Skeletal muscle tissue (tissue), 4 donors: Measurements from ENCODE around the gene CHST3. TPM values are rescaled to one million over a fixed set of nuclear protein-coding genes. Genes with fewer than 3 reads are reported as not detected.
"Not testable (repeated sequence)": the region's sequence is repeated elsewhere in the genome, so short reads cannot be mapped to it uniquely, and the experiment has no call there.

Experiments used
- H3K27ac ChIP-seq: one replicate; pipeline ENCODE4 v1.7.0; 2013; ENCODE audit warnings: mild to moderate bottlenecking, low read depth, low read length, inconsistent platforms
- H3K27me3 ChIP-seq, 3 donors: one replicate each; pipeline ENCODE4 v1.7.0; 2013; ENCODE audit warnings: low read length in 3 of 3; ENCODE audit not compliant: control insufficient read depth in 3 of 3, insufficient read depth in 3 of 3
- H3K36me3 ChIP-seq, 3 donors: one replicate each; pipeline ENCODE4 v1.7.0; 2013; ENCODE audit warnings: low read length in 3 of 3; ENCODE audit not compliant: control insufficient read depth in 3 of 3, insufficient read depth in 3 of 3
- H3K4me1 ChIP-seq, 3 donors: one replicate each; pipeline ENCODE4 v1.7.0; 2013; ENCODE audit warnings: low read length in 3 of 3, mild to moderate bottlenecking in 3 of 3; ENCODE audit not compliant: control insufficient read depth in 3 of 3, insufficient read depth in 3 of 3
- H3K4me3 ChIP-seq, 3 donors: one replicate each; pipeline ENCODE4 v1.7.0; 2013; ENCODE audit warnings: low read length in 3 of 3
- H3K9ac ChIP-seq, 3 donors: one replicate each; pipeline ENCODE4 v1.7.0; 2013; ENCODE audit warnings: low read length in 3 of 3, mild to moderate bottlenecking in 3 of 3, moderate library complexity in 2 of 3, low read depth in 1 of 3
- H3K9me3 ChIP-seq, 3 donors: one replicate each; pipeline ENCODE4 v1.7.0; 2013; ENCODE audit warnings: low read length in 3 of 3; ENCODE audit not compliant: control insufficient read depth in 3 of 3
- total RNA-seq: library from RNA; depleted of rRNA; stranded (reverse); fragments of >200 nt; gene quantifications from one replicate; pipeline ENCODE4 v1.2.3, GENCODE V29; 2014
- donor health status: Osteomylitis.

CHST3 gene
- total RNA-seq, 1 donor from 2014 or later = 15.7 TPM

DNA sequence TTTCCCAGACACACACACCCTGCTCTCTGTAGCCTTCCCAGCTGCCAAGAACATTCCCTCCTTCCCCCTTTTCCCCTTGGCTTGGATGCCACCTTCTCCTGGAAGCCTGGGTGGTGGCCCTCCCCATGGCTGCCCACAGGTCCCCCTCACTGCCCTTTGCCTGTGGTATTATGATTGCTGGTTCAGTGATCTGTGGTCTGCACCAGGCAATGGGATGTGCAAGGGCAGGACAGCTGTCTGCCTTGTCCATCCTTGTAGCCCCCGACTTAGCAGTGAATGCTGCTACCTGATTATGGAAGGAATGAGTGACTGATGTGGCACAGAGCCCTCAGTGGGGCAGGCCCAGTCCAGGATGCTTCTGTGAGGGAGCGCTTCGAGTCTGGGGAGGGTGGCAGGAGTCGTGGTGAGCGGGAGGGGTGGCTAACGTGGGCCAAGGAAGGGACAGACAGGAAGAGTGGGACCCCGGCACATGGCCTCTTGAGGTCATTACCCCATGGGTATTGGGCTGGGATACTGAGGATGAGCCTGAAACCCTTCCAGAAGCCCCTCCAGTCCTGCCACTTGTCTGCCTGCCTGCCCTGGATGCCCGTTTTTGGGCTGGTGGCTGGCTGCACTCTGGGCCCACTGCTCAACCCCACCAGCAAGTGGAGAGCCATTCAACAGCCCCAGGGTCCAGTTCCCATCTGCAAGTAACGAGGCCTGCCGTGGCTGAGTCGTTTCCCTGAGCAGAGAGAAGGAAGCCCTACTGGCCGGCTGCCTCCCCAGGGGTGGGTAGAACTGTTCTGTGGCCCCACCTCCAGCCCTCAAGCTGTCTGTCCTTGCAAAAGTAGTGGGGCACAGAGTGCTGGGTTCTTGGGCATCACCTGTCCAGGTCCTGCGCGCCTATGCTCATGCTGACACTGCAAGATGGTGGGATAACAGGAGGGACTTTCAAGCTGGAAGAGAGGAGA lies 8.8 kb downstream of the CHST3 start:
- H3K27ac ChIP-seq = no peak overlapping the region
- H3K27me3 ChIP-seq = no peaks in the 10 kb centered on the region
- H3K4me1 ChIP-seq = peaks cover 81 to 93% (median 92%) of the 10 kb centered on the region in 3 donors
- H3K9ac ChIP-seq = peak overlapping the region in 2 of 3 donors; percentile 20 to 33
- no peaks in the 10 kb centered on the region for H3K9me3 ChIP-seq
- no peak overlapping the region for H3K4me3 ChIP-seq
- no peaks in the 10 kb centered on the region for H3K36me3 ChIP-seq

DNA sequence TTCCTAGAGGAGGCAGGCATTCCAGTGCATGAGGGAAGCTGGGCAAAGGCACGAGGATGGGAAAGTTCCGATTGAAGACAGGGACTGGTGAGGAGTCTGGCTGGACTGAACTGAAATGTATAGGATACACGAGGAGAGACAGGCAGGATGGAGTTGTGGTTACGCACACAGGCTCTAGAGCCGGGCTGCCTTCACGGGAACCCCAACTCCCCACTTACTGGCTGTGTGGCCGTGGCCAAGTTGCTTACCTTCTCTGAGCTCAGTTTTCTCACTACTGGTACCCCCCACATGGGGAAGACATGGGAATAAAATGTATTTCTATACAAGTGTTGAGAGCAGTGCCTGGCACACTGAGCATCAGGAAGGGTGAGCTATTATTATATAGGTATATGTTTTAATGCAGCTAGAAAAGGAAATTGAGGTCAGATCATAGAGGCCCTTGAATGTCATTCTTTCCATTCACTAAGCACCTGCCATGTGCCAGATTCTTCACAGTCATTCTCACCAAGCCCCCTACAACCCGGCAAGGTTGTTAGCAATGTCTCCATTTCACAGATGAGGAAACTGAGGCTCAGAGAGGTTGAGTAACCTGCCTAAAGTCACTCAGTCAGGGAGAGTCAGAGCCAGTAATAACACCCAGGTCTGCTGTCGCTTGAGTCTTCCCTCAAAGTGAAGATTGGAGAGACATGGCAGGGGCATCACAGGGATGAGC lies 9.7 kb downstream of the CHST3 start:
- Histone ChIP-seq H3K36me3 (no peaks in the 10 kb centered on the region), H3K9ac (peak overlapping the region in 1 of 3 donors; percentile 57), H3K4me3 (no peak overlapping the region), H3K9me3 (no peaks in the 10 kb centered on the region), H3K27ac (peak overlapping the region; percentile 84), H3K4me1 (peaks cover 85 to 95% (median 94%) of the 10 kb centered on the region in 3 donors), H3K27me3 (no peaks in the 10 kb centered on the region)

GRCh38 chr10:71974489-71975021 lies 10.4 kb downstream of the CHST3 start:
- Histone ChIP-seq H3K36me3 (no peaks in the 10 kb centered on the region), H3K4me1 (peaks cover 89 to 94% (median 94%) of the 10 kb centered on the region in 3 donors), H3K9me3 (no peaks in the 10 kb centered on the region), H3K27me3 (no peaks in the 10 kb centered on the region), H3K9ac (peak overlapping the region in 2 of 3 donors; percentile 47 to 57), H3K4me3 (peak overlapping the region in 1 of 3 donors; percentile 6), H3K27ac (peak overlapping the region; percentile 84)

DNA sequence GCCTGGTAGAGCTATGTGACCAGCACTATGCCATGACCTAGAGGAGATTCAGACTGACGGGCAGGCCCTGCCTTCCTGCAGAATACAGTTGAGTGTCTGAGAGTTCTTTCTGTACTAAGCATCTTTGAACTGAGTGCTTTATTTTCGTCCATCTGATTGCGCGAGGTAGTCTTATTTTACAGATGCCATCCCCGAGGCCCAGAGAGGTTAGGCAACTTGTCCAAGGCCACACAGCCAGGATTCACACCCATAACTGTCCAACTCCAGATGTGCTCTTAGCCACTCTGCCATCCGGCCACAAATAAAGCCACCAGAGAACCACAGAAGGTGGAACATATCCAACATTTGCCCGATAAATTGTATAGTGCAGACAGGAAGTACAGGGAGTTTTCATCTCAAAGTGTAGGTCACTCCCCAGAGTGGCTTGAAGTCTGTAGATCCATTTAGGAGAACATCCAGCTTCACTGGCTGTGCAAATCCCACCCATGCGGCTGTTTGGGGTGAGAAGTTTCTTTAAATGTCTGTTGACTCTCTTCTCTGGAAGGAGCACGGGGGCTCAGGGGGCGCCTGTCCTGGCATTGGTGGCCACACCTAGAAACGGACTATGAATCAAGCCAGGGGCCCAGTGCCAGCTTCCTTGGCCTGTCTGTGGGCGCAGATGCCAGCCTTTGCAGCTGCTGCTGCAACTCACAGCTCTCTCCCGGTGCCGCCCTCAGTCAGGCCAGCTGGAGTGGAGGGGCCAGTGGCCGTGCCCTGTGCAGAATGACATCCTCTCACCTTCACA lies 11.1 kb downstream of the CHST3 start:
- peak overlapping the region; percentile 15 to 76 (median 54) for H3K9ac ChIP-seq
- H3K4me1 ChIP-seq = peaks cover 91 to 95% (median 94%) of the 10 kb centered on the region in 3 donors
- H3K36me3 ChIP-seq = no peaks in the 10 kb centered on the region
- H3K9me3 ChIP-seq = no peaks in the 10 kb centered on the region
- H3K27me3 ChIP-seq = no peaks in the 10 kb centered on the region
- peak overlapping the region; percentile 84 for H3K27ac ChIP-seq
- peak overlapping the region; percentile 20 to 47 (median 44) for H3K4me3 ChIP-seq

DNA sequence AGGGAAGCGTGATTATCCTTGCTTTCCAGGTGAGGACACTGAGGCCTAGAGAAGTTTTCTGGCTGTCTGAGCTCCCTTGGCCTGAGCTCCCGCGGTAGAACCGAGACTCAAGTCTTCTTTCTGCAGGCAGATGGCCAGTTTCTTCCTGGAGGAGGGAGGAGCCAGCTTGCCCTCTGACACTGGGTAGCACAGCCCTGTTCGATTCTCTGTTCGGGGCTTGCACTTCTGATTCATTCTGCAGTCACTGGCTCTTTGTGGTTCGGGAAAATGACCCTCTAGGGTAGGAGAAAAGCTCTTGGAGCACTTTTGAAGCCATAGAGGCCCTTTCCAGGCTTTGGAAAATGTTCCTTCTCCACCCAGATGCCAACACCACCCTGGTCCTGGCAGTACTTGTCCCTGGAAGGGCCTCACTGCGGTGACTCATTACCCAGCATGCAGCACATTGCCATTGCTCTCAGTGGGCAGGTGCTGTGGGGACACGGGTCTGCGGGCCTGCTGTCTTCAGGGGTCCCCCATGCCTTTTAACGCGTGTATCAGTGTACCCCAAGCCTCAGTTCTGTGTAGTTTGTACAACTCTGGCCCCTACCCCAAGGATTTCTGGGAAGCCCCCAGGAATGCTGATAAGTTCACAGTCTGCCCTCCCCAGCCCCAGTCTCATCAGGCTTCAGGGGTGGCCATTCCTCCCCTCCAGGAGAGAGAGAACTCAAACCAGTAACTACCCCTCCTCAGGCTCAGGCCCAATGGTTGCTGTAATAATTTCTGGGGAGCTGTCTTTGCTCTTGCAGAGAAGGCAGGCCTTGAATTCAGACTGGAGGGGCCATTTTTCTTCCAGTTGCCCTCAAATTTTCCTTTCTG lies 11.9 kb downstream of the CHST3 start:
- Histone ChIP-seq H3K27ac (peak overlapping the region; percentile 84), H3K9ac (peak overlapping the region; percentile 58 to 76 (median 69)), H3K4me3 (peak overlapping the region in 2 of 3 donors; percentile 41 to 44), H3K9me3 (no peaks in the 10 kb centered on the region), H3K36me3 (no peaks in the 10 kb centered on the region), H3K27me3 (no peaks in the 10 kb centered on the region), H3K4me1 (peaks cover 92 to 95% (median 94%) of the 10 kb centered on the region in 3 donors)

GRCh38 chr10:71977614-71977903 lies 13.4 kb downstream of the CHST3 start:
- not testable (repeated sequence) for H3K9me3 ChIP-seq, H3K4me3 ChIP-seq, H3K27me3 ChIP-seq, H3K27ac ChIP-seq, H3K36me3 ChIP-seq, H3K9ac ChIP-seq
- peaks cover 94 to 95% (median 94%) of the 10 kb centered on the region in 3 donors for H3K4me1 ChIP-seq

GRCh38 chr10:71978476-71978875 lies 14.3 kb downstream of the CHST3 start:
- Histone ChIP-seq H3K4me1 (peaks cover 89 to 95% (median 91%) of the 10 kb centered on the region in 3 donors), H3K9me3 (no peaks in the 10 kb centered on the region), H3K27me3 (no peaks in the 10 kb centered on the region), H3K9ac (peak overlapping the region in 1 of 3 donors; percentile 40), H3K27ac (no peak overlapping the region), H3K4me3 (no peak overlapping the region), H3K36me3 (no peaks in the 10 kb centered on the region)

- Histone ChIP-seq H3K9me3 (no peaks in the 10 kb centered on the region), H3K27ac (no peak overlapping the region), H3K9ac (peak overlapping the region in 1 of 3 donors; percentile 40), H3K4me3 (no peak overlapping the region), H3K27me3 (no peaks in the 10 kb centered on the region), H3K36me3 (no peaks in the 10 kb centered on the region), H3K4me1 (peaks cover 82 to 89% (median 89%) of the 10 kb centered on the region in 3 donors)
These were observed 14.9 kb downstream of the CHST3 start for GRCh38 chr10:71978988-71979691.
